ENCODE results near the gene RBM43. TPM values are rescaled to one million over a fixed set of nuclear protein-coding genes. Genes with fewer than 3 reads are reported as not detected.
"Not testable (repeated sequence)": the region's sequence is repeated elsewhere in the genome, so short reads cannot be mapped to it uniquely, and the experiment has no call there.

The RBM43 gene
- total RNA-seq, 6 donors from 2014 or later, result 4.4 to 16.8 (median 8.1) TPM

GRCh38 chr2:151302404-151302803, 40.7 kb upstream of the RBM43 start:
- H3K36me3 ChIP-seq, result no peaks in the 10 kb centered on the region
- no peaks in the 10 kb centered on the region for H3K9me3 ChIP-seq
- H3K27ac ChIP-seq, result no peak overlapping the region
- TF ChIP-seq POLR2A (IDR thresholded peaks at IDR 0.05) (no peak), CTCF (IDR thresholded peaks at IDR 0.05) (no peak), EP300 (IDR thresholded peaks at IDR 0.05) (no peak), POLR2AphosphoS5 (IDR thresholded peaks at IDR 0.05) (no peak)
- H3K4me3 ChIP-seq, result no peak overlapping the region
- H3K27me3 ChIP-seq, result no peaks in the 10 kb centered on the region
- no peaks in the 10 kb centered on the region for H3K4me1 ChIP-seq
- WGBS, 2 donors, result 68 to 77% methylated on average over 5 of the region's 5 CpGs
- ATAC-seq (ENCODE audit: low FRiP score in 2 of 2), result peak in 1 of 2 donors; percentile 51
- DNase-seq, result no peak

DNA sequence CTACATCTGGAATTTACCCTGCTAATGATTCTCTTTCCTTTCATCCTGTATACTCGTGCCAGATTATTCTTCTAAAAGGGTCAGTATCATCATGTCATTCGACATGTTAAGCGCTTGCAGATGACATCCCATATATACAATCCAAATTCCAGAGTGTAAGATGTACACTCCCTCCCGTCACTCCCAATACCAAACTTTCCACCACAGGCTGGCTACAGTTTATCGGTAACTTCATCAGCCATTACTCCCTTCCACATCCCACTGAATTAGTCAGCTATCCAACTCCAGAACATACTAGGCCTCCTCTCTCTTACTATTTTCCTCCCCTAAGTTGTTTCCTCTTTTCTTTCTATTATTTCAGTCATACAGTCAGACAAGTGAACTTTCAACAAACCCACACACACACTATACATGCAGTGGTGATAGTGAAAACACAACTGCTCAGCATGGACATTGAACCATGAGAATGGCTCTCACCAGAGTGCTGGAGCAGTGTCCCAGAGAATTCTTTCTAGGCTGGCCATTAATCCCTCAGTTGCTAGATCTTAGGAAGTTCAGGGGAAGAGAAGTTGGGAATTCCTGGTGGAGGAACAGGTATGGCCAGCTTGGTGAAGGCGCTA, 38.4 kb upstream of the RBM43 start:
- Histone ChIP-seq H3K27me3 (no peaks in the 10 kb centered on the region), H3K4me1 (no peaks in the 10 kb centered on the region), H3K36me3 (no peaks in the 10 kb centered on the region), H3K4me3 (no peak overlapping the region), H3K27ac (no peak overlapping the region), H3K9me3 (no peaks in the 10 kb centered on the region)
- DNase-seq (no peak), ATAC-seq (ENCODE audit: low FRiP score in 2 of 2) (no peak)
- WGBS, 2 donors, result 88% methylated on average over 6 of the region's 6 CpGs
- no peak for TF ChIP-seq POLR2A (IDR thresholded peaks at IDR 0.05)
- no peak for TF ChIP-seq POLR2AphosphoS5 (IDR thresholded peaks at IDR 0.05)
- TF ChIP-seq EP300 (IDR thresholded peaks at IDR 0.05), result no peak
- TF ChIP-seq CTCF (IDR thresholded peaks at IDR 0.05), result no peak

GRCh38 chr2:151297882-151298281, 36.2 kb upstream of the RBM43 start:
- Histone ChIP-seq H3K4me3 (no peak overlapping the region), H3K9me3 (no peaks in the 10 kb centered on the region), H3K27ac (peak overlapping the region in 3 of 4 donors; percentile 63 to 78 (median 76)), H3K27me3 (no peaks in the 10 kb centered on the region), H3K4me1 (no peaks in the 10 kb centered on the region), H3K36me3 (no peaks in the 10 kb centered on the region)
- TF ChIP-seq POLR2AphosphoS5 (IDR thresholded peaks at IDR 0.05) (no peak), POLR2A (IDR thresholded peaks at IDR 0.05) (no peak), CTCF (IDR thresholded peaks at IDR 0.05) (no peak), EP300 (IDR thresholded peaks at IDR 0.05) (no peak)
- 0 to 14% methylated on average over 1 of the region's 1 CpG for whole genome bisulfite sequencing, 2 donors
- peak in 1 of 2 donors; percentile 60 for ATAC-seq (ENCODE audit: low FRiP score in 2 of 2)
- DNase-seq, result no peak

- not testable (repeated sequence) for H3K27ac ChIP-seq; H3K4me3 ChIP-seq; H3K27me3 ChIP-seq; H3K9me3 ChIP-seq; H3K36me3 ChIP-seq; ATAC-seq (ENCODE audit: low FRiP score in 2 of 2); H3K4me1 ChIP-seq
- WGBS, 2 donors, result 95 to 96% methylated on average over 15 to 34 of the region's 35 CpGs
- DNase-seq, result peak in 1 of 2 donors; percentile 71
These were observed 34.3 kb upstream of the RBM43 start for GRCh38 chr2:151295926-151296325.

GRCh38 chr2:151292546-151292945, 30.9 kb upstream of the RBM43 start:
- H3K27ac ChIP-seq, result no peak overlapping the region
- TF ChIP-seq POLR2A (IDR thresholded peaks at IDR 0.05), result no peak
- TF ChIP-seq POLR2AphosphoS5 (IDR thresholded peaks at IDR 0.05), result no peak
- no peak for TF ChIP-seq CTCF (IDR thresholded peaks at IDR 0.05)
- no peak for TF ChIP-seq EP300 (IDR thresholded peaks at IDR 0.05)
- no peaks in the 10 kb centered on the region for H3K36me3 ChIP-seq
- no peaks in the 10 kb centered on the region for H3K27me3 ChIP-seq
- H3K4me1 ChIP-seq, result peaks cover 12 to 21% (median 17%) of the 10 kb centered on the region in 4 donors
- no peaks in the 10 kb centered on the region for H3K9me3 ChIP-seq
- ATAC-seq (ENCODE audit: low FRiP score in 2 of 2) (no peak), DNase-seq (no peak)
- no peak overlapping the region for H3K4me3 ChIP-seq
